Esophagus muscularis mucosa (tissue), 4 donors: Measurements from ENCODE around the gene PCNX2. TPM values are rescaled to one million over a fixed set of nuclear protein-coding genes. Genes with fewer than 3 reads are reported as not detected.

Experiments
- DNase-seq: peaks from one replicate; pipeline ENCODE4 v3.0.0-alpha.2; 2017; ENCODE audit errors: extremely low spot score
- H3K27ac ChIP-seq, 4 donors: fragments of 200-600 bp; sonication (generic); replicated peaks in 1 of 4; 1 replicate in 3 of 4; 2 replicates in 1 of 4; pipeline ENCODE4 v1.5.1; 2016 to 2019; ENCODE audit warnings: mild to moderate bottlenecking in 1 of 4
- H3K27me3 ChIP-seq, 4 donors: fragments of 200-600 bp; sonication (generic); one replicate each; pipeline versions ENCODE4 v1.5.1 to v1.6.0; 2016 to 2019
- H3K36me3 ChIP-seq, 4 donors: fragments of 200-600 bp; sonication (generic); one replicate each; pipeline ENCODE4 v1.5.1; 2016 to 2019
- H3K4me1 ChIP-seq, 4 donors: fragments of 200-600 bp; sonication (generic); one replicate each; pipeline ENCODE4 v1.5.1; 2016 to 2019
- H3K4me3 ChIP-seq, 4 donors: fragments of 200-600 bp; sonication (generic); 1 replicate in 2 of 4; 2 replicates in 2 of 4; pipeline ENCODE4 v1.5.1; 2016 to 2019; ENCODE audit warnings: mild to moderate bottlenecking in 4 of 4, moderate library complexity in 1 of 4
- H3K9me3 ChIP-seq, 4 donors: fragments of 200-600 bp; sonication (generic); 1 replicate in 3 of 4; 2 replicates in 1 of 4; pipeline ENCODE4 v1.5.1; 2016 to 2019
- EP300 ChIP-seq: sonication (generic); formaldehyde crosslinking; IDR thresholded peaks from one replicate; pipeline ENCODE4 v1.6.1; 2017; ENCODE audit warnings: antibody characterized with exemption
- POLR2A ChIP-seq: fragments of 450-650 bp; IDR thresholded peaks from one replicate; pipeline ENCODE4 v1.6.1; 2017; ENCODE audit warnings: antibody characterized with exemption, moderate library complexity, mild to moderate bottlenecking, low read depth
- POLR2AphosphoS5 ChIP-seq, 2 donors: sonication (generic); formaldehyde crosslinking; IDR thresholded peaks; one replicate each; pipeline ENCODE4 v1.6.1; 2017; ENCODE audit warnings: antibody characterized with exemption in 2 of 2
- WGBS: methylation state at CpG from one replicate; pipeline ENCODE4 v1.1.5; 2018; 5-methylcytosine and 5-hydroxymethylcytosine counted together
- intact Hi-C: fragments of 100-400 bp; cut with DNase I; formaldehyde crosslinking; loops from one replicate; pipeline ENCODE4 v1.15.1; 2023
- total RNA-seq, 4 donors: library from RNA; depleted of rRNA; stranded (reverse); fragments of >200 nt; gene quantifications; one replicate each; pipeline versions ENCODE4 v1.1.0 to v1.2.1, GENCODE V29; 2016
- TF ChIP-seq, protein P1 (sequence below), 3 experiments: fragments of 200-600 bp in 2 of 3; fragments of 450-650 bp in 1 of 3; sonication (generic) in 2 of 3; IDR thresholded peaks; one replicate each; pipeline ENCODE4 v1.5.1; 2017 to 2019; ENCODE audit warnings: antibody characterized with exemption in 3 of 3, mild to moderate bottlenecking in 2 of 3, moderate library complexity in 1 of 3

PCNX2 gene
- total RNA-seq, 4 donors from 2014 or later = 5.7 to 23.3 (median 7.9) TPM

DNA sequence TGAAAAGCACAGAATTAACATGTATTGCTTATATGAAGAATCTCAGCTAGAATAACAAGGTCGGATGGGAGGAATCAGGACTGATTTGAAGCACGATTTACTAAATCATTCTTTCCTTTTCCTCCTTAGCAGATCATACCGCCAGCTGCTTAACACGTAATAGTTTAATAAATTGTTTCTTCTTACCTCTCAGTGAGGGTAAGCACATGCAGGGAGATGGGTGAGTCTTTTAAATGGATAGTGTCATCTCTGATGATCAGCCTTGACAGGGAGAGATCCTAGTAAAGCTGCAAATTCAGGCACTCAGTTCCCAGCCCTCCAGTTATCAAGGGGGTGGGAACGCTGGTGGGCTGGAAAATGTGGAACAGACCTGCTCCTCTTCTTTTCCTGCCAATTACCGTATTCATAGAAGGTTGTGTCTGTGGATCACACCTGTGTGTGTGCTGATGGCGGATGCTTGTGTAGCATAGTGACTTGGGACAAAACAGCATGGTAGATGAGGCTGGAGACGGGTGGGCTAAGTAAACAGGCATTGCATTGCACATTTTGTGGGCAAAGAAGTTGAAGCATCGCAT lies 314.5 kb downstream of the PCNX2 start:
- Histone ChIP-seq H3K27me3 (no peaks in the 10 kb centered on the region), H3K4me1 (no peaks in the 10 kb centered on the region), H3K4me3 (no peak overlapping the region), H3K36me3 (peaks cover 0 to 37% (median 18%) of the 10 kb centered on the region in 4 donors), H3K9me3 (no peaks in the 10 kb centered on the region), H3K27ac (no peak overlapping the region)
- intact Hi-C loops = no loop called here
- no peak for TF ChIP-seq EP300
- TF ChIP-seq POLR2A = no peak
- no peak for TF ChIP-seq POLR2AphosphoS5 (IDR thresholded peaks at IDR 0.05)
- no peak for DNase-seq
- WGBS = 83% methylated on average over 9 of the region's 9 CpGs

DNA sequence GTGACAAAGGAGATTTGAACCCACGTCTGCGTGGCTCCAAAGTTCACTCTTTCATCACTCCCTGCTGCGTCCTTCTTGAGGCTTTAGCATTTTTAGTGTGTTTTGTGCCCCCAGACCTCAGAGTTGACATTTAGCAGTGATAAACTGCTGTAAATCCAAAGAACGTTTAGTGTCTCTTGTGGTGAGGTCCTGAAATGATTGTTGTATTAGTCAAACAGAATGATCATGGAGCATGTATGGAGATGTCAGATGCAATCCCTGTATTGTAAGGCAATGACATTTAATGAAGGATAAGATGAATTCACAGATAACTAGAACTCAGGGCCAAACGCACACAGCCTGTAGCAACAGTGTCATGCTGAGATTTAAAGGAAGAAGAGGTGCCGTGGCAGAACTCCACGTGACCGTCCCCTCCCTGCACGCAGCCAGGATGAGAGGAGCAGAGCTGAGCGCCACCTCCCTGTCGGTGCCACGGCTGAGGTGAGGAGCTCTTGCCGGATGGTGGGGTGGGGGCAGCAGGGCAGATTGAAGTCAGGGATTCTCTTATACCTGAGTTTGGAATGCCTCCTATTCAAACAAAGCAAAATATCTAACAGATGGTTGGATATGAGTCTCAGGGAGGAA lies 315.1 kb downstream of the PCNX2 start:
- WGBS = 85% methylated on average over 12 of the region's 13 CpGs
- no peak for DNase-seq
- H3K4me3 ChIP-seq = no peak overlapping the region
- TF ChIP-seq, protein P1, sequence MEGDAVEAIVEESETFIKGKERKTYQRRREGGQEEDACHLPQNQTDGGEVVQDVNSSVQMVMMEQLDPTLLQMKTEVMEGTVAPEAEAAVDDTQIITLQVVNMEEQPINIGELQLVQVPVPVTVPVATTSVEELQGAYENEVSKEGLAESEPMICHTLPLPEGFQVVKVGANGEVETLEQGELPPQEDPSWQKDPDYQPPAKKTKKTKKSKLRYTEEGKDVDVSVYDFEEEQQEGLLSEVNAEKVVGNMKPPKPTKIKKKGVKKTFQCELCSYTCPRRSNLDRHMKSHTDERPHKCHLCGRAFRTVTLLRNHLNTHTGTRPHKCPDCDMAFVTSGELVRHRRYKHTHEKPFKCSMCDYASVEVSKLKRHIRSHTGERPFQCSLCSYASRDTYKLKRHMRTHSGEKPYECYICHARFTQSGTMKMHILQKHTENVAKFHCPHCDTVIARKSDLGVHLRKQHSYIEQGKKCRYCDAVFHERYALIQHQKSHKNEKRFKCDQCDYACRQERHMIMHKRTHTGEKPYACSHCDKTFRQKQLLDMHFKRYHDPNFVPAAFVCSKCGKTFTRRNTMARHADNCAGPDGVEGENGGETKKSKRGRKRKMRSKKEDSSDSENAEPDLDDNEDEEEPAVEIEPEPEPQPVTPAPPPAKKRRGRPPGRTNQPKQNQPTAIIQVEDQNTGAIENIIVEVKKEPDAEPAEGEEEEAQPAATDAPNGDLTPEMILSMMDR (IDR thresholded peaks at IDR 0.05) = no peak
- no peak for TF ChIP-seq POLR2A
- TF ChIP-seq EP300 = no peak
- no peak for TF ChIP-seq POLR2AphosphoS5 (IDR thresholded peaks at IDR 0.05)
- intact Hi-C loops = no loop called here
- peaks cover 0 to 3% (median 1%) of the 10 kb centered on the region in 4 donors for H3K4me1 ChIP-seq
- H3K27ac ChIP-seq = no peak overlapping the region
- H3K36me3 ChIP-seq = peaks cover 0 to 38% (median 17%) of the 10 kb centered on the region in 4 donors
- no peaks in the 10 kb centered on the region for H3K27me3 ChIP-seq
- H3K9me3 ChIP-seq = no peaks in the 10 kb centered on the region

- intact Hi-C loops = no loop called here
- peaks cover 0 to 10% (median 7%) of the 10 kb centered on the region in 4 donors for H3K4me1 ChIP-seq
- DNase-seq = no peak
- 100% methylated on average over 4 of the region's 6 CpGs for WGBS
- no peak overlapping the region for H3K27ac ChIP-seq
- H3K27me3 ChIP-seq = no peaks in the 10 kb centered on the region
- peaks cover 0 to 41% (median 15%) of the 10 kb centered on the region in 4 donors for H3K36me3 ChIP-seq
- no peak overlapping the region for H3K4me3 ChIP-seq
- TF ChIP-seq POLR2A (no peak), EP300 (no peak), POLR2AphosphoS5 (IDR thresholded peaks at IDR 0.05) (no peak)
- TF ChIP-seq, protein P1 (IDR thresholded peaks at IDR 0.05) = no peak
- H3K9me3 ChIP-seq = no peaks in the 10 kb centered on the region
Measured at GRCh38 chr1:232979558-232979957, 316.0 kb downstream of the PCNX2 start.

GRCh38 chr1:232978815-232979214 lies 316.7 kb downstream of the PCNX2 start:
- H3K4me3 ChIP-seq = no peak overlapping the region
- H3K9me3 ChIP-seq = peaks cover 0 to 5% (median 2%) of the 10 kb centered on the region in 4 donors
- WGBS = 59% methylated on average over 4 of the region's 4 CpGs
- H3K36me3 ChIP-seq = peaks cover 0 to 37% (median 13%) of the 10 kb centered on the region in 4 donors
- no peak overlapping the region for H3K27ac ChIP-seq
- H3K4me1 ChIP-seq = peaks cover 0 to 10% (median 7%) of the 10 kb centered on the region in 4 donors
- intact Hi-C loops = no loop called here
- DNase-seq = no peak
- TF ChIP-seq POLR2AphosphoS5 (IDR thresholded peaks at IDR 0.05) = no peak
- TF ChIP-seq EP300 = no peak
- TF ChIP-seq, protein P1 (IDR thresholded peaks at IDR 0.05) = no peak
- TF ChIP-seq POLR2A = no peak
- H3K27me3 ChIP-seq = no peaks in the 10 kb centered on the region

DNA sequence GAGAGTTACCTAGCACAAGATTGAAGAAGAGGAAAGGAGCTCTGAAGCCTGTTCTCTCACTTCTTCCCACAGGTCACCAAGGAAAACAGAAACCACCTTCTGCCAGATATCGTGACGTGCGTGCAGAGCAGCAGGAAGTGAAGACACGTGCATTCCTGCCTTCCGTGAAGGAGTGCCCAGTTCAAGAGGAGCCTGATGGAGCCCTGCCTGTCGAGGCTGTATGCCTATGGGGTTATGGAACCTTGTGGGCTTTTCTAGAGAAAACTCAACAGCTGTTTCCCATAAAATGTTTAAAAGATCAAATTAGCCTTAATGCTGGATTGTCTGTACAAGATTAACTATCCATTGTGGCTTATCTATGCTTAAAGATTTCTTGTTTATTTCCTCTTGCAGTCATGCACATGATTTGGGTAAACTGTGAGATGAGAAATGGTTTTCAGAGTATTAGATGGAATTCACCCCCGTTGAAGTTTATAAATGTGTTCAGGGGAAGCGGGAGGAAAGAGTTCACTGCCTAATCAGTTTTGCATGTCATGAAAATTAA lies 317.4 kb downstream of the PCNX2 start:
- H3K27ac ChIP-seq = no peak overlapping the region
- intact Hi-C loops = no loop called here
- H3K4me1 ChIP-seq = peaks cover 0 to 10% (median 7%) of the 10 kb centered on the region in 4 donors
- no peak overlapping the region for H3K4me3 ChIP-seq
- DNase-seq = peak; percentile 12
- peaks cover 0 to 43% (median 15%) of the 10 kb centered on the region in 4 donors for H3K36me3 ChIP-seq
- WGBS = 53% methylated on average over 8 of the region's 8 CpGs
- TF ChIP-seq EP300 = no peak
- TF ChIP-seq POLR2A = no peak
- TF ChIP-seq, protein P1 (IDR thresholded peaks at IDR 0.05) = no peak
- no peak for TF ChIP-seq POLR2AphosphoS5 (IDR thresholded peaks at IDR 0.05)
- H3K9me3 ChIP-seq = peaks cover 0 to 10% (median 5%) of the 10 kb centered on the region in 4 donors
- H3K27me3 ChIP-seq = no peaks in the 10 kb centered on the region
